Right atrium auricular region (tissue), 2 donors: ENCODE data around the gene HERC2. TPM values are rescaled to one million over a fixed set of nuclear protein-coding genes. Genes with fewer than 3 reads are reported as not detected.
"Not testable (repeated sequence)": the region's sequence is repeated elsewhere in the genome, so short reads cannot be mapped to it uniquely, and the experiment has no call there.

Experiments
- DNase-seq: peaks from one replicate; pipeline ENCODE4 v3.0.0-alpha.2; 2019; ENCODE audit warnings: low spot score
- H3K27ac ChIP-seq, 2 donors: fragments of 200-600 bp; sonication (generic); 1 replicate in 1 of 2; 2 replicates in 1 of 2; pipeline ENCODE4 v1.5.1; 2016 to 2019
- H3K27me3 ChIP-seq, 2 donors: fragments of 200-600 bp; sonication (generic); one replicate each; pipeline versions ENCODE4 v1.5.1 to v1.6.0; 2017 to 2019
- H3K36me3 ChIP-seq: fragments of 200-600 bp; sonication (generic); one replicate; pipeline ENCODE4 v1.5.1; 2016
- H3K4me1 ChIP-seq, 2 donors: fragments of 200-600 bp; sonication (generic); one replicate each; pipeline versions ENCODE4 v1.5.1 to v1.6.0; 2017 to 2019
- H3K4me3 ChIP-seq, 2 donors: fragments of 200-600 bp; sonication (generic); 1 replicate in 1 of 2; 2 replicates in 1 of 2; pipeline ENCODE4 v1.5.1; 2017 to 2019; ENCODE audit warnings: mild to moderate bottlenecking in 1 of 2, moderate library complexity in 1 of 2
- H3K9me3 ChIP-seq, 2 donors: fragments of 200-600 bp; sonication (generic); one replicate each; pipeline ENCODE4 v1.5.1; 2019
- CTCF ChIP-seq, 2 donors: fragments of 200-600 bp; sonication (generic); IDR thresholded peaks; one replicate each; pipeline ENCODE4 v1.5.1; 2019; ENCODE audit warnings: antibody characterized with exemption in 2 of 2
- total RNA-seq, 2 donors: library from RNA; depleted of rRNA; stranded (reverse); fragments of >200 nt; gene quantifications; one replicate each; pipeline ENCODE4 v1.1.0, GENCODE V29; 2016

HERC2 gene
- total RNA-seq, 2 donors from 2014 or later = 50.8 to 62.4 TPM

GRCh38 chr15:28125673-28126651 is 196.0 kb downstream of the HERC2 start:
- Histone ChIP-seq H3K4me1 (peaks cover 0 to 7% of the 10 kb centered on the region in 2 donors), H3K36me3 (peaks cover 57% of the 10 kb centered on the region), H3K9me3 (no peaks in the 10 kb centered on the region), H3K27ac (no peak overlapping the region), H3K27me3 (no peaks in the 10 kb centered on the region), H3K4me3 (no peak overlapping the region)
- TF ChIP-seq CTCF (IDR thresholded peaks at IDR 0.05) = peak; percentile 72 to 75
- no peak for DNase-seq

GRCh38 chr15:28124841-28125240 is 197.1 kb downstream of the HERC2 start:
- peaks cover 55% of the 10 kb centered on the region for H3K36me3 ChIP-seq
- no peak for TF ChIP-seq CTCF (IDR thresholded peaks at IDR 0.05)
- H3K4me3 ChIP-seq = no peak overlapping the region
- no peaks in the 10 kb centered on the region for H3K27me3 ChIP-seq
- H3K27ac ChIP-seq = no peak overlapping the region
- no peak for DNase-seq
- no peaks in the 10 kb centered on the region for H3K9me3 ChIP-seq
- peaks cover 0 to 7% of the 10 kb centered on the region in 2 donors for H3K4me1 ChIP-seq

GRCh38 chr15:28123408-28124023 is 198.5 kb downstream of the HERC2 start:
- Histone ChIP-seq H3K4me1 (peaks cover 0 to 4% of the 10 kb centered on the region in 2 donors), H3K4me3 (no peak overlapping the region), H3K27ac (no peak overlapping the region), H3K9me3 (no peaks in the 10 kb centered on the region), H3K36me3 (peaks cover 52% of the 10 kb centered on the region), H3K27me3 (no peaks in the 10 kb centered on the region)
- peak; percentile 49 to 75 for TF ChIP-seq CTCF (IDR thresholded peaks at IDR 0.05)
- DNase-seq = peak; percentile 72

- Histone ChIP-seq H3K27me3 (no peaks in the 10 kb centered on the region), H3K9me3 (no peaks in the 10 kb centered on the region), H3K27ac (no peak overlapping the region), H3K4me3 (no peak overlapping the region), H3K4me1 (no peaks in the 10 kb centered on the region), H3K36me3 (peaks cover 56% of the 10 kb centered on the region)
- no peak for DNase-seq
- TF ChIP-seq CTCF (IDR thresholded peaks at IDR 0.05) = no peak
These were observed 199.7 kb downstream of the HERC2 start for GRCh38 chr15:28122038-28122949.

- not testable (repeated sequence) for H3K27ac ChIP-seq, H3K9me3 ChIP-seq, H3K27me3 ChIP-seq, H3K4me3 ChIP-seq, H3K4me1 ChIP-seq, DNase-seq
- H3K36me3 ChIP-seq = peaks cover 58% of the 10 kb centered on the region
These were observed 200.4 kb downstream of the HERC2 start for GRCh38 chr15:28121577-28121976.
